ENCODE measurements around the gene HCN1. TPM values are rescaled to one million over a fixed set of nuclear protein-coding genes. Genes with fewer than 3 reads are reported as not detected.

HCN1 gene
- total RNA-seq, 1 donor from 2014 or later, result not detected

GRCh38 chr5:45672271-45672670 is 23.9 kb downstream of the HCN1 start:
- TF ChIP-seq CTCF (IDR thresholded peaks at IDR 0.05; ENCODE audit: unreplicated experiment), result no peak
- H3K4me1 Mint-ChIP-seq (ENCODE audit: unreplicated experiment), result no peaks in the 10 kb centered on the region
- peaks cover 1% of the 10 kb centered on the region for H3K27me3 Mint-ChIP-seq (ENCODE audit: unreplicated experiment)
- H3K4me3 Mint-ChIP-seq (ENCODE audit: unreplicated experiment), result no peak overlapping the region
- DNase-seq (ENCODE audit: low spot score), result no peak
- no peaks in the 10 kb centered on the region for H3K36me3 Mint-ChIP-seq (ENCODE audit: low read depth, unreplicated experiment)
- no peaks in the 10 kb centered on the region for H3K9me3 Mint-ChIP-seq (ENCODE audit: unreplicated experiment)
- H3K27ac Mint-ChIP-seq (ENCODE audit: unreplicated experiment), result no peak overlapping the region

- Mint-ChIP-seq H3K9me3 (ENCODE audit: unreplicated experiment) (no peaks in the 10 kb centered on the region), H3K27ac (ENCODE audit: unreplicated experiment) (no peak overlapping the region), H3K4me3 (ENCODE audit: unreplicated experiment) (no peak overlapping the region), H3K27me3 (ENCODE audit: unreplicated experiment) (no peaks in the 10 kb centered on the region), H3K4me1 (ENCODE audit: unreplicated experiment) (no peaks in the 10 kb centered on the region), H3K36me3 (ENCODE audit: low read depth, unreplicated experiment) (no peaks in the 10 kb centered on the region)
- no peak for TF ChIP-seq CTCF (IDR thresholded peaks at IDR 0.05; ENCODE audit: unreplicated experiment)
- DNase-seq (ENCODE audit: low spot score), result no peak
Observed at GRCh38 chr5:45648744-45649143, 47.4 kb downstream of the HCN1 start.

GRCh38 chr5:45643056-45643455 is 53.1 kb downstream of the HCN1 start:
- no peaks in the 10 kb centered on the region for H3K9me3 Mint-ChIP-seq (ENCODE audit: unreplicated experiment)
- no peaks in the 10 kb centered on the region for H3K27me3 Mint-ChIP-seq (ENCODE audit: unreplicated experiment)
- no peak overlapping the region for H3K4me3 Mint-ChIP-seq (ENCODE audit: unreplicated experiment)
- H3K36me3 Mint-ChIP-seq (ENCODE audit: low read depth, unreplicated experiment), result no peaks in the 10 kb centered on the region
- H3K27ac Mint-ChIP-seq (ENCODE audit: unreplicated experiment), result no peak overlapping the region
- TF ChIP-seq CTCF (IDR thresholded peaks at IDR 0.05; ENCODE audit: unreplicated experiment), result no peak
- no peak for DNase-seq (ENCODE audit: low spot score)
- H3K4me1 Mint-ChIP-seq (ENCODE audit: unreplicated experiment), result no peaks in the 10 kb centered on the region

- no peaks in the 10 kb centered on the region for H3K9me3 Mint-ChIP-seq (ENCODE audit: unreplicated experiment)
- no peak overlapping the region for H3K27ac Mint-ChIP-seq (ENCODE audit: unreplicated experiment)
- no peak overlapping the region for H3K4me3 Mint-ChIP-seq (ENCODE audit: unreplicated experiment)
- H3K36me3 Mint-ChIP-seq (ENCODE audit: low read depth, unreplicated experiment), result no peaks in the 10 kb centered on the region
- no peaks in the 10 kb centered on the region for H3K4me1 Mint-ChIP-seq (ENCODE audit: unreplicated experiment)
- no peak for DNase-seq (ENCODE audit: low spot score)
- no peaks in the 10 kb centered on the region for H3K27me3 Mint-ChIP-seq (ENCODE audit: unreplicated experiment)
- TF ChIP-seq CTCF (IDR thresholded peaks at IDR 0.05; ENCODE audit: unreplicated experiment), result no peak
Observed at GRCh38 chr5:45642370-45642769, 53.8 kb downstream of the HCN1 start.

- peak; percentile 53 for TF ChIP-seq CTCF (IDR thresholded peaks at IDR 0.05; ENCODE audit: unreplicated experiment)
- DNase-seq (ENCODE audit: low spot score), result no peak
- Mint-ChIP-seq H3K4me3 (ENCODE audit: unreplicated experiment) (no peak overlapping the region), H3K4me1 (ENCODE audit: unreplicated experiment) (no peaks in the 10 kb centered on the region), H3K27me3 (ENCODE audit: unreplicated experiment) (no peaks in the 10 kb centered on the region), H3K9me3 (ENCODE audit: unreplicated experiment) (no peaks in the 10 kb centered on the region), H3K27ac (ENCODE audit: unreplicated experiment) (no peak overlapping the region), H3K36me3 (ENCODE audit: low read depth, unreplicated experiment) (no peaks in the 10 kb centered on the region)
Observed at GRCh38 chr5:45639040-45639439, 57.1 kb downstream of the HCN1 start.

Measured in endothelial cell (in vitro differentiated cells).